Tongue (tissue), 2 donors: ENCODE data around the gene CCNDBP1. TPM values are rescaled to one million over a fixed set of nuclear protein-coding genes. Genes with fewer than 3 reads are reported as not detected.
A peak's percentile ranks its signal among the peaks of the same experiment; 100 is the strongest.
"Not testable (repeated sequence)": the region's sequence is repeated elsewhere in the genome, so short reads cannot be mapped to it uniquely, and the experiment has no call there.

Experiments used
- DNase-seq: peaks from one replicate; pipeline ENCODE4 v3.0.0-alpha.2; 2015
- total RNA-seq: library from RNA; depleted of rRNA; stranded (reverse); fragments of >200 nt; gene quantifications from one replicate; pipeline ENCODE4 v1.2.3, GENCODE V29; 2014

The CCNDBP1 gene, protein sequence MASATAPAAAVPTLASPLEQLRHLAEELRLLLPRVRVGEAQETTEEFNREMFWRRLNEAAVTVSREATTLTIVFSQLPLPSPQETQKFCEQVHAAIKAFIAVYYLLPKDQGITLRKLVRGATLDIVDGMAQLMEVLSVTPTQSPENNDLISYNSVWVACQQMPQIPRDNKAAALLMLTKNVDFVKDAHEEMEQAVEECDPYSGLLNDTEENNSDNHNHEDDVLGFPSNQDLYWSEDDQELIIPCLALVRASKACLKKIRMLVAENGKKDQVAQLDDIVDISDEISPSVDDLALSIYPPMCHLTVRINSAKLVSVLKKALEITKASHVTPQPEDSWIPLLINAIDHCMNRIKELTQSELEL
- total RNA-seq, result 44.7 TPM

DNA sequence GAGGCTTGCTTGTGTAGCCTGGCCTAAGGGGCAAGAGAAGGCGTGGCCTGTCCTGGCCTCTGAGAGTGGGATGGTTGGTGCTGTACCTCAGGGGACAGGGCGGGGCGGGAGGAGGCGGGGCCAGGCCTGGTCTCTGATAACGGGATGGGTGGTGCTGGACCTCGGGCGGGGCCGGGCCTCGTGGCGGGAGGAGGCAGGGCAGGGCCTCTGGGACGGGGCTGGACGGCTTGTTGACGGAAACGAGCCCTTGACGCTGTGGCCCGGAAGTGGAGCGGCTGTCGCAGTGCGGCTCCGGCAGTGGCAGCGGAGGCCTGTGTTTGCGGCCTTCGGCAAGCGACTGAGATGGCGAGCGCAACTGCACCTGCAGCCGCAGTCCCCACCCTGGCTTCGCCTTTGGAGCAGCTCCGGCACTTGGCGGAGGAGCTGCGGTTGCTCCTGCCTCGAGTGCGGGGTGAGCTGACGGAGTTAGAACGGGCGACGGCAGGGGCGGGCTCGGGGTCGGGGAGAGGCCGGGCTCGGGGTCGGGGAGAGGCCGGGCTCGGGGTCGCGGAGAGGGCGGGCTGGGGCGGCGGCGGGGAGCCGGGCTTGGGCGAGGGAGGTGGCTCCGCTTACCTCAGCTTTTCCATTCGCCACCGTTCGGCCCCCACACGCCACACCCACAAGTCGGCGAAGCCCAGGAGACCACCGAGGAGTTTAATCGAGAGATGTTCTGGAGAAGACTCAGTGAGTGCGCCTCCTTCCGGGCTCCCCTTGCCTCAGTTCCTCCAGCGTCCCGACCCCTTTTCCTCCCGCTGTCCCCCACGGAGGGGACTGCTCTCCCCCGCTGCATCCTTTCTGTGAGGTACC is at the start of gene CCNDBP1:
CCNDBP1 (plus strand) TSS at position 247 of the 846 bp plus-strand sequence; CDS start at position 343, 96 bp downstream.
- peak; percentile 85 for DNase-seq

GRCh38 chr15:43143203-43143941 is 41.8 kb upstream of the CCNDBP1 start:
- no peak for DNase-seq

- DNase-seq, result no peak
Measured at GRCh38 chr15:43144512-43144911, 40.7 kb upstream of the CCNDBP1 start.

GRCh38 chr15:43146184-43146583 is 39.0 kb upstream of the CCNDBP1 start:
- DNase-seq, result no peak

DNA sequence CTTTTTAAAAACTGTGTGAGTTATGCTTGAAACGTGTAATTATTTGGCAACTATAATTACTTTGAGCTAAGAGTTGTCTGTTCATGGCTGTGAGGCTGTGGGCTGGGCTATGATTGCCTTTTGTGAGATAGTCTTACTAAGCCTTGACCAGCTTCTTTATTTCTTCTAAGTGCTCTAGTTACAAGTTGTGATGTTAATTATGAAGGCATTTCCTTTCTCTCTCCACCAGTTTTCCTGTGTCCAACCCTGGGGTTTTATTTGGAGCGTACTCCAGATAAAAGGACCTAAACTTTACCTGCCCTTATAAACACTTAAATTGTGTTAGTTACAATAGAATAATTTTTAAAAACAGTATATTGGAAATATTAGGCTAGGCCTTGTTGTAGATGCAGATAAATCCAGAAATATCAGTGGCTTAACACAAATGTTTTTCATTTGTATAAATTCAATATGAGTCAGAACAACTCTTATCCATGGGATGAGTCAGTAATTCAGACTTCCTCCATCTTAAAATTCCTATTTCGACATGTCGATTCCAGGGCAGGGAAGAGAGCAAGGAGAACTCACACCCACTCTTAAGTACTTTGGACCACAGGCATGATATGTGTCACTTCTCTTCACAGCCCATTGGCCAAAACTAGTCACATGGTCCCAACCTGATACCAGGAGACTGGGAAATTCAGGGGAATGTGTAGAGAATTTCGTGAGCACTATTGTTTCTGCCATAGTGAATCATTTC is 34.8 kb upstream of the CCNDBP1 start:
- no peak for DNase-seq

DNA sequence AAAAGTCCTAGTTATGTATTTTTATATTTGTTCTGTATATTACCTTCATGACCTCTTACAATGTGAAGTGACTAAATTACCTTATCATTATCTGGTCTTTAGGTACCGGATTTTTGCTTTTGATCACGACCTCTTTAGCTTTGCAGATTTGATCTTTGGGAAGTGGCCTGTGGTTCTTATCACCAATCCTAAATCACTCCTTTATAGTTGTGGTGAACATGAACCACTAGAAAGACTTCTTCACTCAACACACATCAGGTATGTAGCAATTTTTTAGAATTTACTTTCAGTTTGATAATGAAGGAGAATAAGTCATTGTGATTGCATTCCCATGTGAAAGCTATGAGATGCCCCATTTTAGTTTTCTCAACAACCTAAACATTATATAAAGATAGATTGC is 33.5 kb upstream of the CCNDBP1 start:
- DNase-seq, result no peak

- DNase-seq, result no peak
Measured at GRCh38 chr15:43153269-43153668, 31.9 kb upstream of the CCNDBP1 start.

GRCh38 chr15:43165801-43166325 is 19.3 kb upstream of the CCNDBP1 start:
- no peak for DNase-seq

GRCh38 chr15:43167261-43167660 is 17.9 kb upstream of the CCNDBP1 start:
- not testable (repeated sequence) for DNase-seq

DNA sequence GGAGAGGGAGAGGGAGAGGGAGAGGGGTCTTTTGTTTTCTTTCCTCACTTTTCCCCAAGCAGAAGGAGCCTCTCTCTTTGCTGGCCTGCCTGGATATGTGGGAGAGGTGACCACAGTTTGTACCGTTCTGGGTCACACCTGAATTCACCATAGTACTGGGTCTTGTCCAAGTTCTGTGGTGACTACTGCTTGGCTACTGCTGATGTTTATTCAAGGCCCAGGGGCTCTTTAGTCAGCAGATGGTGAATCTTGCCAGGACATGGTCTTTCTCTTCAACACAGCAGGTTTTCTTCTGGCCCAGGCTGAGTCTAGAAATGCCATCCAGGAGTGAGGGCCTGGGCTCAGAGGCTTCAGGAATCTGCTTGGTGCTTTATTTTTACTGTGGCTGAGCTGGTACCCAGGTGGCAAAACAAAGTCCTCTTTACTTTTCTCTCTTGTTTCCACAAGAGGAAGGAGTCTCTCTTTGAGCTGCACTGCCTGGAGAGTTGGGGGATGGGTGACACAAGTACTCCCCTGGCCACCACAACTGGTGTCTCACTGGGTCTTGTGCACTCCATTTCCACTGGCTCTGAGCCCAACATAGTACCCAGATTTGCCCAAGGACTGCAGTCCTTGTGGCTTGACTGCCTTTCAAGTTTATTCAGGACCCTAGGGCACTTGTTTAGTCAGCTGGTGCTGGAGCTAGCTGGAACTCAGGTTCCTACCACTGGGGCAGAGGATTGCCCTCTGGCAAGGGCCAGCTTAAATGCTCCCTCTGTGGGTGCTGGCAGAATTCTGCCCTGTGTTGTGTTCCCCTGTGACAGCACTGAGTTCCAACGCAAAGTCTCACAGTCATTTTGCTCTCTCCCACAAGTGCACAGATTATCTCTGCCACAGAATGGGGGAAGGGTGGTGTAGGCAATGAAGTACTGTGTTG is 16.8 kb upstream of the CCNDBP1 start:
- no peak for DNase-seq

DNA sequence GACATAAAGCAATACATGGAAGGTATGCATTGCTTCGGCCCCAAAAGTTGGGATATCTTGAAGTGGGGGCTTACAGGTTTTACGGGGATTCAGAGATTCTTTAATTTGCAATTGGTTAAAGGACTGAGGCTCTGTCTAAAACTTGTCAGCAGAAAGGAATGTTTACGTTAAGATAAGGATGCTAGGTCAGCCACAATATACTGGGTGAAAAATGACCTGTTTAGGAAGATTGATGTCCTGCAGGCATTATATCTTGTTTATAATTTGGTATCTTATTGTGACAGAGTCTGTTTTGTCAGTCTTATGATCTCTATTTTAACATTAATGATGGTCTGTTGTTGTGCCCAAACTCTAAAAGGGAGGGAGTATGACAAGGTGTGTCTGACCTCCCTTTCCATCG is 15.3 kb upstream of the CCNDBP1 start:
- DNase-seq, result no peak

- not testable (repeated sequence) for DNase-seq
Measured at GRCh38 chr15:43175656-43176309, 9.4 kb upstream of the CCNDBP1 start.

DNA sequence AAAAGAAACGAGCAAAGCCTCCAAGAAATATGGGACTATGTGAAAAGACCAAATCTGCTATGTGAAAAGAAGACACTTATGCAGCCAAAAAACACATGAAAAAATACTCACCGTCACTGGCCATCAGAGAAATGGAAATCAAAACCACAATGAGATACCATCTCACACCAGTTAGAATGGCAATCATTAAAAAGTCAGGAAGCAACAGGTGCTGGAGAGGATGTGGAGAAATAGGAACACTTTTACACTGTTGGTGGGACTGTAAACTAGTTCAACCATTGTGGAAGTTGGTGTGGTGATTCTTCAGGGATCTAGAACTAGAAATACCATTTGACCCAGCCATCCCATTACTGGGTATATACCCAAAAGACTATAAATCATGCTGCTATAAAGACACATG is 8.1 kb upstream of the CCNDBP1 start:
- DNase-seq, result not testable (repeated sequence)

DNA sequence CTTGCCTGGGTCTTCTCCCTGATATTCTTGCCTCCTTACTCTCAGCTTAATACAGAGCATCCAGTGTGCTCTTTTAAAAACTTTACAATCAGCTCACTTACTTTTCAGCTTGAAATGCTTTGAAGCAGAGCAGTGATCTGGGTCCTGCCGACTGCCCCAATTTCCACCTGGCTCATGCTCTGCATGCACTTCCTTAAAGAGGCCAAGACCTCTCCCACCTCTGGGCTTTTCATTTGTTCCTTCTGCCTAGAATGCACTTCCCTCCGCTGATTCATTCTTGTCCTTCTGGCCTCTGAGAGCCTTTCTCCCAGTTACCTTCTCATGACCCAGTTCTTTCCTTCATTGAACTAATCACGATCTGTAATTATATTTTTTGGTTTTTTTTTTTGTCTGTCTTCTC is 1.9 kb upstream of the CCNDBP1 start:
- no peak for DNase-seq

DNA sequence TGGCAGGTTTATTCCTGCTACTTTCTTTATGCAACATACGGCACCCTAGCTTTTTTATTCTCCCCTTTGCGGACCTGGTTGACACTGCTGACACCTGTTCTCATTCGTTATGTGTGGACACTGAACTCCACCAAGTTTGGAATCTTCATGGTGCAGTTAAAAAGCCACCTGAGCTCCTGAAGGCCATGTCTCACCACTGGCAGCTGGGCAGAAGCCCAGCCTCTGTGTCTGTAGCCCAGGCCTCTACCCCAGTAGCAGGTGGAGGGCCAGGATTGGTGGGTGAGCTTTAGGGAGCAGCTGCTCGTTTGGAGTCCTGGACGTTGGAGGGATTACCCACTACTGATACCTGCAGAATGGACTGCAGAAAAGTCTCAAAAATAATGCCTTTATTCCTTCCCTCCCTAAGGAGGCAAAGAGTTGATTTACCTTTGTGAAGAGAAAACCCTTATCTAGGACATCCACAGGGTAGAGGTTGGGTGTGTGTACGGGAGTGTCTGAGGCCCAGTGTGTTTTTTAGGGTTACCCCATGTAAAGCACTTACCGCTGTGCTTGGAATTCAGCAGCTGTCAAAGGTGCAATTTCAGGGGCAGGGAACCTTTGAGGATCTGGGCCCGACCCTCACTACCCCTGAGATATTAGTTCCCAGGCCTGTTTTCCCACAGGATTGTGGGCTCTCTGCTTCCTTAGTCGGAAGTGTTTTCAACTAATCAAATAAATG is 637 bp upstream of the CCNDBP1 start:
- DNase-seq, result no peak

GRCh38 chr15:43186003-43186353 is 775 bp downstream of the CCNDBP1 start:
- no peak for DNase-seq

DNA sequence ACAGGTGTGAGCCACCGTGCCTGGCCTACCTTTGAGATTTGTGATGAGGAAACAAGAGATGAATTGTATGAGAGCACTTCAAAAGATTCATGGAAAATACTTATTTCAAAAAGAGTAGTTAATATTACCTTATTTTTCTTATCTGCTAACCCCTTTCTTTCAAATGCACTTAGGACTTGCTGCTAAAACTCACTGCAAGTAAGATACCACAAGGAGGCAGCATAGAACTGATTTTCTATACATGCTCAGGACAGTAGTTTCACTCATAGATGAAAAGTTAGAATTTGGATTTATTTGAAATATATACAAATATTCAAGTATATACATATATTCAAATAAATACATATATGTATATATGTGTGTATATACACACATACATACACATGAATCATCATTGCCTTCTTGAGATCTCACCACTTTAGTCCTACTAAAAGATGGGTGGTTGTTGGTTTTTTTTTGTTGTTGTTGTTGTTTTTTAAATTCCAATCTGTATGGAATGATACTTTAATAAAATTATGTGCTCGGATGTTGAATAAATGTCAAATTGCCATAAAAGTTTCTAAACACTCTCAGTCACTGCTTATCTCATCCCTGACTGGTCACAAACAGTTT is 2.4 kb downstream of the CCNDBP1 start:
- peak; percentile 34 for DNase-seq

DNA sequence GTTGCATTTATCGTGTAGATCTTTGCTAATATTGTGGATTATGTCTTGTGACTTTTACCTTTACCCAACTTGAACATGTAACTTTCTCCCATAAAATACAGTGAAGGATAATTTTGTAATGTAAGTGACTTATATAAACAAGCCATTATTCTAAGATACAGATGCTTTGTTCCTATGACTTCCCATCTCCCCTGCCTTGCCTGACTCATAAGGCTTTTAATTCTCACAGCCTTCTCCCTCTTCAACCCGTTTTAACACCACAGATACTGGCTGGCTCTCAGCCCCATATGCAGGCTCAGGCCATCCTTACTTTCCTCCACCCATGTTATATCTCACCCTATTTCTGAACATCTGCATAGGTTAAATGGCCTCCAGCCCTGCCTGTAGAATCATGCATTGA is 4.1 kb downstream of the CCNDBP1 start:
- DNase-seq, result no peak

GRCh38 chr15:43190178-43190577 is 5.0 kb downstream of the CCNDBP1 start:
- DNase-seq, result no peak
